Colonic mucosa (tissue), 4 donors: ENCODE data around the gene SESTD1. TPM values are rescaled to one million over a fixed set of nuclear protein-coding genes. Genes with fewer than 3 reads are reported as not detected.
A peak's percentile ranks its signal among the peaks of the same experiment; 100 is the strongest.

Source experiments
- DNase-seq: peaks from one replicate; pipeline ENCODE4 v3.0.0-alpha.2; 2020
- H3K27ac ChIP-seq: fragments of 200-600 bp; one replicate; pipeline ENCODE4 v1.8.0; 2021
- H3K27me3 ChIP-seq: fragments of 200-600 bp; one replicate; pipeline ENCODE4 v1.8.0; 2021
- H3K36me3 ChIP-seq: fragments of 200-600 bp; one replicate; pipeline ENCODE4 v1.8.0; 2021
- H3K4me1 ChIP-seq: fragments of 200-600 bp; one replicate; pipeline ENCODE4 v1.8.0; 2021; ENCODE audit warnings: mild to moderate bottlenecking
- H3K4me3 ChIP-seq: fragments of 200-600 bp; one replicate; pipeline ENCODE4 v1.8.0; 2021
- H3K9ac ChIP-seq, 2 donors: one replicate each; pipeline ENCODE4 v1.7.0; 2013; ENCODE audit warnings: control low read depth in 2 of 2, low read depth in 2 of 2, low read length in 2 of 2
- H3K9me3 ChIP-seq: fragments of 200-600 bp; one replicate; pipeline ENCODE4 v1.8.0; 2021
- CTCF ChIP-seq: fragments of 200-600 bp; IDR thresholded peaks from one replicate; pipeline ENCODE4 v1.8.0; 2022; ENCODE audit warnings: antibody characterized with exemption, mild to moderate bottlenecking
- intact Hi-C: fragments of 100-400 bp; cut with DNase I; formaldehyde crosslinking; loops from one replicate; pipeline ENCODE4 v1.14.1; 2022
- total RNA-seq, 2 donors: library from RNA; stranded (reverse); fragmentation: NEBNext Ultra II Directional in 1 of 2; extraction: Animal tissue kit (Norgen Biotek cat#: 25700) in 1 of 2; gene quantifications; one replicate each; pipeline ENCODE4 v1.2.1, GENCODE V29; 2021
- donor health status: healthy.
- donor health status: DM: no; HTN: no; CAD: no.
- donor health status: DM: no; HTN: no; CAD: no.

The SESTD1 gene
- total RNA-seq, 2 donors from 2014 or later, result 25.5 to 41.3 TPM

- Histone ChIP-seq H3K4me3 (peak overlapping the region; percentile 48), H3K36me3 (no peaks in the 10 kb centered on the region), H3K27ac (peak overlapping the region; percentile 45), H3K4me1 (no peaks in the 10 kb centered on the region), H3K9me3 (no peaks in the 10 kb centered on the region), H3K27me3 (no peaks in the 10 kb centered on the region), H3K9ac (peak overlapping the region; percentile 58 to 74)
- TF ChIP-seq CTCF, result no peak
- no peak for DNase-seq
- intact Hi-C loops, result no loop called here
These were observed 464 bp upstream of the SESTD1 start for GRCh38 chr2:179265082-179265510.

DNA sequence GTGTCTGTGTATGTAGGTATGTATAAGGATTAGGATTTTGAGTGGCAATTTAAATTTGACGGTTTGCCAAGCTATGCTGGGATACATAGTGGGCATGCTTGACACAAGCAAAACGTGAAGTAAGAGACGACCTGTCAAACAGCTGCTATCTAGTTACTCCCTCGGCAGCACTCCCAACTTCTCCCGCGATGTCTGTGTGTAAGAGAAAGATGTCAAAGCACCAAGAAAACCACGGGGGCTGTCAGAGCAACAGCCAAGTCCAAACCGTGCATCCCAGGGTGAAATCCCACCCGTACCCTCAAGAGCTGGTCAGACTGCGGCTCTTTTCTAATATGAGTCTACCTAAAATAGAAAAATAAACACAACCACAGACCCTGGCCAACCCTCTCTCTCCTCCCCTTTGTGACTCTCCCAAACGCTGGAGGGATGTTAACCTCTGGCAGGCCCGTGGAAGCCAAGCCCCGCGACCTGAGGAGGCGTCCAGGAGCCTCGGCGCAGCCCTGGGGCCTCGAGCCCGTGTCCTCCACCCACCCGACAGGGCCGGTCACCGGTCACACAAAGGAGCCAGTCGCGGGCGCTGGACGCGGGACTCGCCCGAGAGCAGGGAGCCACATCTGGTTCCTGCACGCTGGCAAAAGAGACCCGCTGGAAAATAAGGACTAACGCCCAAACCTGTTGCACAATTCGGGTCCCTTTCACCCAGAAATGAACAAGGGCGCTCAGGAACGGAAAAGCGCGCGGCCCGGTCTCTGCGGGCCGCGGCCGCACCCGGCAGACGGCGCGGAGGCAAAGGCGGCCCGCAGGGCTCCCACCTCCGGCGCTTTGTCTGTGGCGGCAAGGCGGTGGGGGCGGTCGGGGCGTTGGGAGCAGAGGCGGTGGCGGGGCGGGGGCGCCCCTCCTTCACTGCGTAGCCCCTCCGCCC lies 925 bp downstream of the SESTD1 start:
- no peaks in the 10 kb centered on the region for H3K27me3 ChIP-seq
- H3K4me3 ChIP-seq, result peak overlapping the region; percentile 48
- peak overlapping the region; percentile 74 to 84 for H3K9ac ChIP-seq
- H3K9me3 ChIP-seq, result no peaks in the 10 kb centered on the region
- H3K36me3 ChIP-seq, result no peaks in the 10 kb centered on the region
- intact Hi-C loops, result no loop called here
- DNase-seq, result peak; percentile 60
- peak overlapping the region; percentile 45 for H3K27ac ChIP-seq
- H3K4me1 ChIP-seq, result no peaks in the 10 kb centered on the region
- no peak for TF ChIP-seq CTCF

DNA sequence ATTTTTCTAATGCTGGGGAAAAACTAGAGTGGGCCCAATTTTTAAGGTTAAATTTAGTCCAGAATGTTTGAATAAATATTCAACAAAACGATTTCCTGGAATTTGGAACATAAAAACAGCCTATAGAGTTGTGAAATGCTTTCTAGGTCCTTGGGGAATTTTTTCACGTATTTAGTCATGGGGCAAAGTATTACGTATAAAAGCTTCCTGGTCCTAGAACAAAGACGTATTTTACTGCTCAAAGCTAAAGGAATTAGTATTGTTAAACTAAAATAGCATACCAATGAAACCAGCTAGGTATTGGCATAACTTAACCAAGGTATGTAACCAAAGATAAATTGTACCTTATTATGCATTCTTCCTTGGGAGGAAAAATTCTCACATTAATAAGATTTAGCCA lies 1.6 kb downstream of the SESTD1 start:
- Histone ChIP-seq H3K4me3 (peak overlapping the region; percentile 48), H3K4me1 (no peaks in the 10 kb centered on the region), H3K27me3 (no peaks in the 10 kb centered on the region), H3K36me3 (no peaks in the 10 kb centered on the region), H3K9ac (peak overlapping the region in 1 of 2 donors; percentile 84), H3K9me3 (no peaks in the 10 kb centered on the region), H3K27ac (peak overlapping the region; percentile 45)
- intact Hi-C loops, result no loop called here
- no peak for TF ChIP-seq CTCF
- DNase-seq, result no peak

- Histone ChIP-seq H3K4me1 (no peaks in the 10 kb centered on the region), H3K9me3 (no peaks in the 10 kb centered on the region), H3K27me3 (no peaks in the 10 kb centered on the region), H3K4me3 (no peak overlapping the region), H3K27ac (no peak overlapping the region), H3K9ac (no peak overlapping the region), H3K36me3 (no peaks in the 10 kb centered on the region)
- intact Hi-C loops, result no loop called here
- DNase-seq, result no peak
- TF ChIP-seq CTCF, result no peak
These were observed 2.5 kb downstream of the SESTD1 start for GRCh38 chr2:179262077-179262660.

- TF ChIP-seq CTCF, result no peak
- no peak overlapping the region for H3K9ac ChIP-seq
These were observed 3.3 kb downstream of the SESTD1 start for GRCh38 chr2:179261151-179261825.

More at GRCh38 chr2:179261151-179261825, 3.3 kb downstream of the SESTD1 start:
- Histone ChIP-seq H3K4me1 (no peaks in the 10 kb centered on the region), H3K27me3 (no peaks in the 10 kb centered on the region), H3K36me3 (no peaks in the 10 kb centered on the region), H3K4me3 (no peak overlapping the region), H3K27ac (no peak overlapping the region), H3K9me3 (no peaks in the 10 kb centered on the region)
- intact Hi-C loops, result no loop called here
- no peak for DNase-seq
